Lung (tissue), 12 donors: Measurements from ENCODE around the gene ADRA2B. TPM values are rescaled to one million over a fixed set of nuclear protein-coding genes. Genes with fewer than 3 reads are reported as not detected.
"Not testable (repeated sequence)": the region's sequence is repeated elsewhere in the genome, so short reads cannot be mapped to it uniquely, and the experiment has no call there.

Experiments
- ATAC-seq: fragments of 200-7000 bp; cut with Tn5 transposase; one replicate; pipeline ENCODE4 v1.9.1; 2020; ENCODE audit warnings: moderate number of reproducible peaks; ENCODE audit not compliant: insufficient read depth, low FRiP score
- DNase-seq, 3 donors: peaks; one replicate each; pipeline ENCODE4 v3.0.0-alpha.2; 2013 to 2017
- H3K27ac ChIP-seq, 2 donors: one replicate each; pipeline ENCODE4 v1.5.1; 2013; ENCODE audit warnings: mild to moderate bottlenecking in 2 of 2, moderate library complexity in 2 of 2, control low read depth in 1 of 2, inconsistent platforms in 1 of 2, low read depth in 1 of 2, low read length in 1 of 2
- H3K27me3 ChIP-seq, 3 donors: one replicate each; pipeline ENCODE4 v1.5.1; 2013; ENCODE audit warnings: low read length in 2 of 3; ENCODE audit not compliant: control insufficient read depth in 3 of 3, insufficient read depth in 3 of 3
- H3K36me3 ChIP-seq, 4 donors: one replicate each; pipeline ENCODE4 v1.5.1; 2013; ENCODE audit warnings: low read length in 4 of 4, mild to moderate bottlenecking in 1 of 4, moderate library complexity in 1 of 4; ENCODE audit not compliant: control insufficient read depth in 4 of 4, insufficient read depth in 4 of 4
- H3K4me1 ChIP-seq, 5 donors: one replicate each; pipeline ENCODE4 v1.5.1; 2013; ENCODE audit warnings: low read length in 5 of 5, mild to moderate bottlenecking in 2 of 5, moderate library complexity in 1 of 5; ENCODE audit not compliant: control insufficient read depth in 5 of 5, insufficient read depth in 5 of 5
- H3K4me3 ChIP-seq: one replicate; pipeline ENCODE4 v1.5.1; 2013; ENCODE audit warnings: mild to moderate bottlenecking, control low read depth, moderate library complexity
- H3K9ac ChIP-seq, 2 donors: one replicate each; pipeline ENCODE4 v1.5.1; 2013; ENCODE audit warnings: low read length in 2 of 2, control low read depth in 1 of 2; ENCODE audit not compliant: insufficient read depth in 1 of 2
- H3K9me3 ChIP-seq, 4 donors: one replicate each; pipeline ENCODE4 v1.5.1; 2013; ENCODE audit warnings: low read length in 3 of 4, mild to moderate bottlenecking in 1 of 4, moderate library complexity in 1 of 4; ENCODE audit not compliant: control insufficient read depth in 4 of 4, insufficient read depth in 3 of 4
- WGBS, 2 donors: extraction: QIAGEN DNeasy Blood & Tissue Kit; methylation state at CpG; one replicate each; pipeline ENCODE4 v1.1.7; 2013; 5-methylcytosine and 5-hydroxymethylcytosine counted together
- polyA plus RNA-seq, 2 donors: library from polyadenylated mRNA; stranded (reverse); fragments of 200-250 nt; gene quantifications; one replicate each; pipeline ENCODE4 v1.2.1, GENCODE V29; 2013
- total RNA-seq, 2 donors: library from RNA; depleted of rRNA in 1 of 2; stranded (reverse); fragments of >200 nt in 1 of 2; gene quantifications; one replicate each; pipeline ENCODE4 v1.2.1, GENCODE V29; 2014 to 2021
- TF ChIP-seq, protein P1 (sequence below): IDR thresholded peaks from 2 replicates; pipeline ENCODE4 v1.5.1; 2012; ENCODE audit warnings: mild to moderate bottlenecking; ENCODE audit errors: control extremely low read depth, extremely low read depth
- donor health status: control.
- donor health status: control.
- donor health status: Bipolar disorder and iron deficiency.
- donor health status: healthy.
- donor health status: DM: yes; HTN: yes; CAD: no.

ADRA2B gene
- total and polyA plus RNA-seq, 4 donors, result 0.21 to 0.88 (median 0.28) TPM

DNA sequence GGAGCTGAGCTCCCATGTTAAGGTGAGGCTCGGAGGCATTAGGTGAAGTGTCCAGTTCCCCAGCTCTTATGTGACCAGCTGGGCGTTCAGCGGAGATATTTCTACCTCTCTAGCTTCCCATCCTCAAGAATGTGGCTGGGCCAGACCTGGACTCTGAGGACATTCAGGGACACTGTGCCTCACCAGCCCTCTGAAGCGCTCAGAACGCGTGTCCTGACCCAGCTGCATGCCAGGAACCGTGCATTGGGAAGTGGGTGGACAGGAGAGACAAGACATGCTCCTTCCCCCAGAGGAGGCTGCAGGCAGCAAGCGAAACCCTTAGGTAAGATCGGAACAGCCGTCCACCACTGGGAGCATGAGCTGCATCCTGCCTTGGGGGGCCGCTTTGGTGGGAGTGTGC lies 43.6 kb downstream of the ADRA2B start:
- DNase-seq (no peak), ATAC-seq (no peak)
- no peak overlapping the region for H3K4me3 ChIP-seq
- H3K27me3 ChIP-seq, result no peaks in the 10 kb centered on the region
- H3K4me1 ChIP-seq, result no peaks in the 10 kb centered on the region
- no peaks in the 10 kb centered on the region for H3K36me3 ChIP-seq
- H3K9me3 ChIP-seq, result peaks cover 0 to 2% (median 0%) of the 10 kb centered on the region in 4 donors
- no peak overlapping the region for H3K9ac ChIP-seq
- WGBS, 2 donors, result 75 to 77% methylated on average over 11 of the region's 11 CpGs
- TF ChIP-seq, protein P1, sequence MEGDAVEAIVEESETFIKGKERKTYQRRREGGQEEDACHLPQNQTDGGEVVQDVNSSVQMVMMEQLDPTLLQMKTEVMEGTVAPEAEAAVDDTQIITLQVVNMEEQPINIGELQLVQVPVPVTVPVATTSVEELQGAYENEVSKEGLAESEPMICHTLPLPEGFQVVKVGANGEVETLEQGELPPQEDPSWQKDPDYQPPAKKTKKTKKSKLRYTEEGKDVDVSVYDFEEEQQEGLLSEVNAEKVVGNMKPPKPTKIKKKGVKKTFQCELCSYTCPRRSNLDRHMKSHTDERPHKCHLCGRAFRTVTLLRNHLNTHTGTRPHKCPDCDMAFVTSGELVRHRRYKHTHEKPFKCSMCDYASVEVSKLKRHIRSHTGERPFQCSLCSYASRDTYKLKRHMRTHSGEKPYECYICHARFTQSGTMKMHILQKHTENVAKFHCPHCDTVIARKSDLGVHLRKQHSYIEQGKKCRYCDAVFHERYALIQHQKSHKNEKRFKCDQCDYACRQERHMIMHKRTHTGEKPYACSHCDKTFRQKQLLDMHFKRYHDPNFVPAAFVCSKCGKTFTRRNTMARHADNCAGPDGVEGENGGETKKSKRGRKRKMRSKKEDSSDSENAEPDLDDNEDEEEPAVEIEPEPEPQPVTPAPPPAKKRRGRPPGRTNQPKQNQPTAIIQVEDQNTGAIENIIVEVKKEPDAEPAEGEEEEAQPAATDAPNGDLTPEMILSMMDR, result no peak
- H3K27ac ChIP-seq, result no peak overlapping the region

DNA sequence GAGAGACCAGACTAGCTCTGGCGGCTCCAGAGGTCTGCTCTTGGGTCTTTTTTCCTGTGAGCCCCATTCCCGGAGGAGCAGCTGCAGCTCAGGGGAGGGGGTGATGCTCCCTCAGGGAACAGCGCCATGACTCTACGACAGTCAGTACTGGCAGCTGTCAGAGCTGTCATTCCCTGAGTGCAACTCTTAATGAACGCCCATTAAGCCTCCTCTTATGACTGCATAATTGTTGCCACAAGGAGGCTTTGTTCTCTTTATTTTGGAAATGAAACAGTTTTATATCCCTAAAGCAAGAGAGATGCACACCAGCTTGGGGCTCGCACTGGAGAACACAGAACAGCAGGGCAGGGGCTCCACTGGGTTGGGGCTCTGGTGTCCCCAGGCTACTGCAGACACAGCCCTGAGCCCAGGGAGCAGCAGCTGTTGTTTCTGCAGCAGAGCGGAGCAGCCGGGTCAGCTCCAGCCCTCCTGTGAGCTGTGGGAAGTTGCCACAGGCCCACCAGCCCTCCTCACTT lies 44.3 kb downstream of the ADRA2B start:
- 74 to 92% methylated on average over 8 of the region's 8 CpGs for WGBS, 2 donors
- H3K4me3 ChIP-seq, H3K4me1 ChIP-seq, H3K36me3 ChIP-seq, H3K27ac ChIP-seq, H3K27me3 ChIP-seq, H3K9ac ChIP-seq, ATAC-seq, H3K9me3 ChIP-seq: not testable (repeated sequence)
- peak in 1 of 3 donors; percentile 22 for DNase-seq

DNA sequence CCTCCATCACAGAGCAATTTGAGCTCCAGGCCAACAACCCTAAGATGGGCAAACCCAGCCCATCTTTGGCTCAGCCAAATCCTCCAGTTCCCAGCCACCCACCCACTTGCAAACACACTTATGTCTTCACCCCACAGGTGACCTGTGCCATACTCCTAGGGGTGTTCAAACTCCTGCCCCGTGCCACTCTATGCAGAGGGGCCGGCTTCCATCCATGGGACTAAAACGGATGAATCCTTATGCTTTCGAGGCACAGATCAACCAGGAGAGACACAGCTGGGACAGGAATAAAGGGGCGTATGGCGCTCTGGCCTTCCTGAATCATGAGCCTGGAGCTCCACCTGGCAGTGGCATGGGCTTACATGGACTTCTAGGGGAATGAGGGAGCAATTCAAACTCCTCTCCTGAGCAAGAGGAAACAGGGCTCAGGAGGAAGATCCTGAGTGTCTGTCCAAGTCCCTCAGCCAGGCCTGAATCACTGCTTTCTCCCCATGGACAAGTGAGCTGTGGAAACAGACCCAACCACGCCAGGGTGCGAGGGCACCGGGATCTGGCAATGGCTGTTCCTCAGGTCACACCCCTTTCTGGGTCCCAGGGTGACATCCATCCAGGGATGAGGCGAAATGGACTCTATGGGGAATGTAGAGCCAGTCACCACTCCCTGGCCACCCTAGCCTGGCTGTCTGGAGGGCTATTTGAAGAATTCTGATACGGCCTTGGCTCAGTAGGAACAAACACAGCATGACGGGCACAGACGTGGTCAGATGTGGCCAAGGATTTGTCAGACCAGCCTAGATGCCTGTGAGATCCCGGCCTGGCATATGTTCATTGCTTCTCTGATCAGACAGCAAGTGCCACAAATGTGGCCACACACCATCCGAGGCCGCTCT lies 45.0 kb downstream of the ADRA2B start:
- H3K4me3 ChIP-seq, H3K9me3 ChIP-seq, H3K27me3 ChIP-seq, H3K4me1 ChIP-seq, ATAC-seq, H3K27ac ChIP-seq, H3K9ac ChIP-seq, H3K36me3 ChIP-seq: not testable (repeated sequence)
- peak in 1 of 3 donors; percentile 9 for DNase-seq
- 90 to 92% methylated on average over 15 to 16 of the region's 16 CpGs for WGBS, 2 donors

DNA sequence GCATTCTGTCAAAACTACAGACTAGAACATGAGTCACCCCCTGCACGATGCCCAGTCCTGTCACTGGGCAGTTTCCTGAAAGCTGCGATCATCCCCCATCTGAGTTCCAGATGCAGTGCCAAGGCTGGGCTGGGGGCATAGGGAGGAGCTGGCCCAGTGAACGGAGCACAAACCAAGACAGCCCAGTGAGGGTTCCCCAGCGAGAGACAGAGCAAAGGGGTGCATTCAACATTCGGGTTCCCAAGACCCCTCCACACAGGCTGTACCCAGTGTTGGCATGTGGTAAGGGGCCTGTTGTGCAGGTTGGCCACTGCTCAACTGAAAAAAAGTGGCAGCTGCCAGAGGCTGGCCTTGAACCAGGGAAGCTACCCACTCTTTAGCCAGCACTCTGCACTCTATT lies 46.0 kb downstream of the ADRA2B start:
- H3K4me3 ChIP-seq, H3K9ac ChIP-seq, H3K36me3 ChIP-seq, H3K4me1 ChIP-seq, H3K9me3 ChIP-seq, H3K27ac ChIP-seq, H3K27me3 ChIP-seq, DNase-seq, ATAC-seq: not testable (repeated sequence)
- 86 to 91% methylated on average over 5 of the region's 5 CpGs for WGBS, 2 donors

DNA sequence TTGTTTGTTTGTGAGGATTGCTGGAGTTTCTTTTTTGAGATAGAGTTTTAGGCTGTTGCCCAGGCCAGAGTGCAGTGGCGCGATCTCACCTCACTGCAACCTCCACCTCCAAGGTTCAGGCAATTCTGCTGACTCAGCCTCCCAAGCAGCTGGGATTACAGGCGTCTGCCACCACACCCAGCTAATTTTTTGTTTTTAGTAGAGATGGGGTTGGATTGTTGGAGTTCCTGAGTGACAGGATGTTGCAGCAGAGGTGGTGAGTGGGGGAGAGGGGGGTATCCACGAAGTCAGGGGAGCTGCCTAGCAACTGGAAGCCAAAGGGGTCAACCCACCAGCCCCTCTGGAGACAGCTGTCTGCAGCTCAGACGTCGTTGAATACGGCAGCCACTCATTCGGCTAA lies 46.5 kb downstream of the ADRA2B start:
- H3K27ac ChIP-seq, ATAC-seq, H3K4me1 ChIP-seq, H3K27me3 ChIP-seq, DNase-seq, H3K36me3 ChIP-seq, H3K9me3 ChIP-seq, H3K9ac ChIP-seq, H3K4me3 ChIP-seq: not testable (repeated sequence)
- WGBS, 2 donors, result 56 to 59% methylated on average over 6 of the region's 8 CpGs

DNA sequence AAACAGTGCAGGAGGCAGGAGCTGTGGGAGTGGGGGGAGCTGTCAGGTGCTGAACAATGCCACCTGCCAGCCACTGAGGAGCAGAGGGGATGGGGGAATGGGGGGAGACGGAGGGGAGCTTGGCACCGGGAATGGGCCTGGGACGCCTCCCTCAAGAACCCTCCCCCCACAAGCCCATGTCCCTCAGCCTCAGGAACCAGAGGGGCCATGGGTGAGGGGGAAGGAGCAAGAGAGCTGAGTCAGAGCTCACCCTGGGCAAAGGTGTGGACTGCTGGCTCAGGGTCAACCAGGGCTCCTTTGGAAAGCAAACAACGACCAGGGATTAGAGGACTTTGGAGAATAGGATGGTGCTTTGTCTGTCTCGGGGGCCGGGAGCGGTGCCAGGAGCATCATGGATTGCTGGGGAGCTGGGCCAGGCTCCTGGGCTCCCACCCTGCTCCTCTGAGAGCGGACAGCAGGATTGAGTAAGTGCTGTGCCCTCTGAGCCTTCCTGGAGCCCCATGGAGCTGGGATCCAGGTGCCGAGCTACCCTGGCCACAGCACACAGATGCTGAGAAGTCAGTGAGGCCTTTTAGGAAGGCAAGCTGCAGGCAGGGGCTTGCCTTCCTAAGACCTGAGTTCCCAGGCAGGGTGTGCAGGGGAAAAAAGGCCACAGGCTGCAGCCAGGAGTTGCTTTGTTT lies 48.3 kb downstream of the ADRA2B start:
- H3K4me3 ChIP-seq, H3K4me1 ChIP-seq, DNase-seq, H3K36me3 ChIP-seq, ATAC-seq, H3K9ac ChIP-seq, H3K27ac ChIP-seq, H3K27me3 ChIP-seq, H3K9me3 ChIP-seq: not testable (repeated sequence)
- 72 to 82% methylated on average over 9 of the region's 9 CpGs for WGBS, 2 donors

DNA sequence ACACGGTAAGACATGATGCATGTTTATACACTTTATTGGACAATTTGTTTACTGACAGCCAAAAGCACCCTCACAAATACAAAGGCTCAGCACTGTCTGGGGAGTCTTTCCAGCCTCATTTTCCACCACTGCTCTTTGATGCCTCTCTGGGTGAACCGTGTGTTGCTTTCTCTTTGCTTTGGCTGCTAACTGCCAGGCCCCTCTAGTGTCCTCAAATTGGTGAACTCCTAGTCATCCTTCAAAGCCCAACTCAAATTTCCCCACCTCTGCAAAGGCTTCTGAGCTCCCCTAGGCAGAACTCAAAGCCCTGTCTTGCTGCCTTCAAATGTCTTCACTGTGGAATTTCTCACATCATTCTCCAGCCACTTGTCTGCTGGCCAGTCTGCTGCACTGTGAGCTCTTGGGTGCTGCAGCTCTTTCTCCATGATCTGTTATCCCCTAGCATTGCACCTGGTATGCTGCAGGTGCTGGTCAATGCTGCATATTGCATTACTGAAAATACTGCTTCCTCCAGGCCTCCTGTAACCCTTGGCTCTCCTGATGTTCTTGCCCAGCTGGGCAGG lies 49.2 kb downstream of the ADRA2B start:
- not testable (repeated sequence) for H3K9me3 ChIP-seq, ATAC-seq, H3K27ac ChIP-seq, H3K36me3 ChIP-seq, H3K27me3 ChIP-seq, DNase-seq, H3K9ac ChIP-seq, H3K4me3 ChIP-seq, H3K4me1 ChIP-seq
- WGBS, 2 donors, result 77 to 86% methylated on average over 2 of the region's 2 CpGs
